ENCODE results near the gene ANKRD29.
"Not testable (repeated sequence)": the region's sequence is repeated elsewhere in the genome, so short reads cannot be mapped to it uniquely, and the experiment has no call there.

Gene ANKRD29

GRCh38 chr18:23645568-23646175 is 17.0 kb downstream of the ANKRD29 start:
- no peak overlapping the region for H3K27ac ChIP-seq
- TF ChIP-seq, protein P1, sequence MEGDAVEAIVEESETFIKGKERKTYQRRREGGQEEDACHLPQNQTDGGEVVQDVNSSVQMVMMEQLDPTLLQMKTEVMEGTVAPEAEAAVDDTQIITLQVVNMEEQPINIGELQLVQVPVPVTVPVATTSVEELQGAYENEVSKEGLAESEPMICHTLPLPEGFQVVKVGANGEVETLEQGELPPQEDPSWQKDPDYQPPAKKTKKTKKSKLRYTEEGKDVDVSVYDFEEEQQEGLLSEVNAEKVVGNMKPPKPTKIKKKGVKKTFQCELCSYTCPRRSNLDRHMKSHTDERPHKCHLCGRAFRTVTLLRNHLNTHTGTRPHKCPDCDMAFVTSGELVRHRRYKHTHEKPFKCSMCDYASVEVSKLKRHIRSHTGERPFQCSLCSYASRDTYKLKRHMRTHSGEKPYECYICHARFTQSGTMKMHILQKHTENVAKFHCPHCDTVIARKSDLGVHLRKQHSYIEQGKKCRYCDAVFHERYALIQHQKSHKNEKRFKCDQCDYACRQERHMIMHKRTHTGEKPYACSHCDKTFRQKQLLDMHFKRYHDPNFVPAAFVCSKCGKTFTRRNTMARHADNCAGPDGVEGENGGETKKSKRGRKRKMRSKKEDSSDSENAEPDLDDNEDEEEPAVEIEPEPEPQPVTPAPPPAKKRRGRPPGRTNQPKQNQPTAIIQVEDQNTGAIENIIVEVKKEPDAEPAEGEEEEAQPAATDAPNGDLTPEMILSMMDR (conservative IDR thresholded peaks at IDR 0.05), result no peak
- TF ChIP-seq ZFX (IDR thresholded peaks at IDR 0.05), result no peak

GRCh38 chr18:23643815-23644490 is 18.8 kb downstream of the ANKRD29 start:
- TF ChIP-seq, protein P1 (conservative IDR thresholded peaks at IDR 0.05), result no peak
- no peak for TF ChIP-seq ZFX (IDR thresholded peaks at IDR 0.05)

GRCh38 chr18:23641937-23642666 is 20.6 kb downstream of the ANKRD29 start:
- no peak for TF ChIP-seq ZFX (IDR thresholded peaks at IDR 0.05)
- TF ChIP-seq, protein P1 (conservative IDR thresholded peaks at IDR 0.05), result no peak
- H3K27ac ChIP-seq, result no peak overlapping the region

More at GRCh38 chr18:23643815-23644490, 18.8 kb downstream of the ANKRD29 start:
- no peak overlapping the region for H3K27ac ChIP-seq

GRCh38 chr18:23641143-23641720 is 21.5 kb downstream of the ANKRD29 start:
- H3K27ac ChIP-seq, result no peak overlapping the region
- TF ChIP-seq, protein P1 (conservative IDR thresholded peaks at IDR 0.05), result no peak
- TF ChIP-seq ZFX (IDR thresholded peaks at IDR 0.05), result no peak

- TF ChIP-seq ZFX (IDR thresholded peaks at IDR 0.05), result no peak
- H3K27ac ChIP-seq, result no peak overlapping the region
Measured at GRCh38 chr18:23640052-23640451, 22.7 kb downstream of the ANKRD29 start.

DNA sequence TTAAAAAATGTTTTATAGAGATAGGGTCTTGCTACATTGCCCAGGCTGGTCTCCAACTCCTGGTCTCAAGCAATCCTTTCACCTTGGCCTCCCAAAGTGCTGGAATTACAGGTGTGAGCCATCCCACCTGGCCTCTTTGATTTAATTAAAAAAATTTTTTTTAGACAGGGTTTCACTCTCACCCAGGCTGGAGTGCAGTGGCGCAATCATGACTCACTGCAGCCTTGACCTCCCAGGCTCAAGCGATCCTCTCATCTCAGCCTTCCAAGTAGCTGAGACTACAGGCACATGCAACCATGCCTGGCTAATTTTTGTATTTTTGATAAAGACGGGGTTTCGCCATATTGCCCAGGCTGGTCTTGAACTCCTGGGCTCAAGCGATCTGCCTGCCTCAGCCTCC is 26.3 kb downstream of the ANKRD29 start:
- H3K27ac ChIP-seq, result not testable (repeated sequence)

GRCh38 chr18:23636071-23636399 is 26.7 kb downstream of the ANKRD29 start:
- no peak overlapping the region for H3K27ac ChIP-seq
- TF ChIP-seq ZFX (IDR thresholded peaks at IDR 0.05), result no peak
- TF ChIP-seq, protein P1 (conservative IDR thresholded peaks at IDR 0.05), result no peak

All from C4-2B (cell line).